Activated T-helper 1 cell treated with anti-CD3 and anti-CD28 coated beads, Interleukin-2, amount 50 U/mL, for 16 hours (primary cell): ENCODE measurements around the gene LRRC59.
"Not testable (repeated sequence)": the region's sequence is repeated elsewhere in the genome, so short reads cannot be mapped to it uniquely, and the experiment has no call there.

ENCODE experiments used
- DNase-seq, 2 donors: peaks; one replicate each; pipeline ENCODE4 v3.0.0-alpha.2; 2020; ENCODE audit warnings: low read depth in 1 of 2, low spot score in 1 of 2

Gene LRRC59

GRCh38 chr17:50424996-50425681 lies 27.8 kb upstream of the LRRC59 start:
- DNase-seq, result no peak

DNA sequence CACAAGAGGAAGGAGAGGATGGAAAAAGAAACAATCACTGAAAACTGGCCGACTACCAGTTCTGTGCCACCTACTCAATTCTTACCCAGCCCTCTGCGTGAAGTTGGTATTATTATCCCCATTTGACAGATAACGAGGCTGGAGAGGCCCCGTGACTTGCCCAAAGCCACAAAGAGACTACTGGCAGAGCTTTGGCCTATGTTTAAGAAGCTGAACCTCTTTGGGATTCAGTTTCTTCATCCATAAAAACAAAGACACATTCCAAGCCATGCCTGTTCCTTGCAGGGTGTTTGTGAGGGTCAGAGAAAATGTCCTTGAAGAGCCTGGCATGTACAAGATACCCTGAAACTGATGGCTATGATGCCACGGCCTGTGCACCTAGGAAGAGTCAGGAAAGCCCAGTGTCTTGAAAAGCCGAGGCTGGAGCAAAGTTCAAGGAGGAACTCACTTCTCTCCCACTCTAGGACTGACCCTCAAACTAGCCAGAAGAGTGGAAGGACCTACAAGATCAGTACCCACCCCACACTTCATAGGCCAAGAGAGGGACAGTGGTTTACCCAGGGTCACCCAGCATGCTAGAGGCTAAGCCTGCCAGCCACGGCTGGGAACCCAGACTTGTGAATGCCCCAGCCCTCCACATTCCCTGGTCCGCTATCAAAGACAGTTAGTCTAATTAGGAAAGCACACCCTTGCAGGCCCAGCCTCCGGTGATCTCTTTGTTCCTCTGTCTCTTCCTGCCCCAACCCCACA lies 27.1 kb upstream of the LRRC59 start:
- DNase-seq, result no peak

- DNase-seq, result no peak
Measured at GRCh38 chr17:50423553-50424159, 26.3 kb upstream of the LRRC59 start.

DNA sequence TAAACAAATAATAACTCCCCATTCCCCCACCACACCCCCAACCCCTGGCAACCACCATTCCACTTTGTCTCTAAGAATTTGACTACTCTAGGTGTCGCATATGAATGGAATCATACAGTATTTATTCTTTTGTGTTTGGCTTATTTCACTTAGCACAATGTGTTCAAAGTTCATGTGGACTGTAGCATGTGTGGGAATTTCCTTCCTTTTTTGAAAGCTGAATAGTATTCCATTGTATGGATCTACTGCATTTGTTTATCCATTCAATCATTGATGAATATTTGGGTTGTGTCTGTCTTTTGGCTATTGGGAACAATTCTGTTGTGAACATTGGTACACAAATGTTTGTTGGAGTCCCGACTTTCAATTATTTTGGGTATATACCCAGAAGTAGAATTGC lies 25.4 kb upstream of the LRRC59 start:
- DNase-seq, result no peak

- no peak for DNase-seq
Measured at GRCh38 chr17:50421308-50422051, 24.2 kb upstream of the LRRC59 start.

DNA sequence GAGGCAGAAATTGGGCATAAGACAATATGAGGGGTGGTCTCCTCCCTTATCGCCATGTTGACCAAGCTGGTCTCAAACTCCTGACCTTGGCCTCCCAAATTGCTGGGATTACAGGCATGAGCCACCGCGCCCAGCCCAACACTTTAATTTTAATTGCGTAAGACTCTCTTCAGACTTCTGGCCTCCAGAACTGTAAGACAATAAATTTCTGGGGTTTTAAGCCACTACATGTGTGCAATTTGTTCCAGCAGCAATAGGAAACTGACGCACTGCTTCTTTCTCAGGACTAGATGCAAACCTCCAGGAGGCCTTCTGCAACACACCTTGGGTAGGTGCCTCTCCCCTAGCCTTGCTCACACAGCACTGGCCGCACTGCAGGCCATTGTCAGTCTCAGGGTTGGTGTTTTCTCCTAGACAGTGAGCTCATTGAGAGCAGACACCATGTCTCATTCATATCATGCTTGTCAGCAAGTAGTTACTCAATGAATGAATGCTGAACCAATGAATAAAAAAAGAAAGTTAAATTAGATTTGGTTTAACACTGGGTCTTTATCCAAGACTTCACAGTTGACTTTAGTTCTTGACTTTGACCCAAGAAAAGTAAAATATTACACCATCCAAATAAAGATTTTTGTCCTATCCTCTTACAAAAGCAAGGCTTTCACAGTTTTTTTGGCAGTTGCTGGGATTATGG lies 23.2 kb upstream of the LRRC59 start:
- no peak for DNase-seq

GRCh38 chr17:50419577-50419976 lies 22.3 kb upstream of the LRRC59 start:
- not testable (repeated sequence) for DNase-seq

DNA sequence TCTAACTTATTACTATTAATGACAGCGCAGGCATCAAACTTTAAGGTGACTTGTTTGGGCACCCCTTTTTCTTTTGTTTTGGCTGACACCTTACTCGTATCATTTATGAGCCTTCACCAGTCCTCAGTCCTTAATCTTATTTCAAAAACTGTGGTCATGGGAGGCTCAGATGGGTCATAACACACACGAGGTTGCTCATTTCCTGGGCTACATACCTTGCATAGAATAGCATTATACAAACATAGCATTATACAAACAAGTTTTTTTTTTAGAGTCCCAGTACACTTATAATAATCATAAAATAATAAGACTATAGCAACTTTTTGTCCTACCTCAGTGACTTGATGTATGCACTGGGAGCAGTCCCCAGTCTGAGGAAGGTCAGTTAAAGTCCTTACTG lies 17.5 kb upstream of the LRRC59 start:
- no peak for DNase-seq

DNA sequence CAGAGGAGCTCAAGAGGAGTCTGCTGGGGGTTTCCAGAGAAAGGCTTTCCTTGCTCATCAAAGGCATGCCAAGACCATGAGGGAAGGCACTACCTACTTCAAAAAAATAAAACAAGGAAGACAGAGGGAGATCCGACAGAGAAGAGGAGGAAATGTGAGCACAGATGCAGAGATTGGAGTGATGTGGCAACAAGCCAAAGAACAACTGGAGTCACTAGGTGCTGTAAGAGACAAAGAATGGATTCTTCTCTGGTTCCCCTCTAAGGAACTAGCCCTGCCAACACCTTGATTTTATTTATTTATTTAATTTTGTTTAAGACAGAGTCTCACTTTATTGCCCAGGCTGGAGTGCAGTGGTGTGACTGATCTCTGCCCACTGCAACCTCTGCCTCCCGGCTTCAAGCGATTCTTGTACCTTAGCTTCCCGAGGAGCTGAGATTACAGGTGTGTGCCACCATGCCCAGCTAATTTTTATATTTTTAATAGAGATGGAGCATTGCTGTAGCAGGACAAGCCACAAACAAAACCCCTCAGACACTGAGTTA lies 14.9 kb upstream of the LRRC59 start:
- DNase-seq, result no peak

DNA sequence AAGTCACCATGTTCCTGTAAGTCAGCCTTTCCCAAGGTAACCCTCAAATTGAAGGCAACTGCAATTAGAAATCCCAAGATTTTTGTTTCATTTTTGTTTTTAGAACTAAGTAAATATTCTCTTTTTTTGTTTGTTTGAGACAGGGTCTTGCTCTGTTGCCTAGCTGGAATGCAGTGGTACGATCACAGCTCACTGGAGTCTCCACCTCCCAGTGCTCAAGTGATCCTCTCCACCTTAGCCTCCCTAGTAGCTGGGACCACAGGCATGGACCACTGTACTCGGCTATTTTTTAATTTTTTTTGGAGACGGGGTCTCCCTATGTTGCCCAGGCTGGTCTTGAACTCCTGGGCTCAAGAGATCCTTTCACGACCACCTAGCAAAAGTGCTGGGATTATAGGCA lies 10.6 kb upstream of the LRRC59 start:
- no peak for DNase-seq

DNA sequence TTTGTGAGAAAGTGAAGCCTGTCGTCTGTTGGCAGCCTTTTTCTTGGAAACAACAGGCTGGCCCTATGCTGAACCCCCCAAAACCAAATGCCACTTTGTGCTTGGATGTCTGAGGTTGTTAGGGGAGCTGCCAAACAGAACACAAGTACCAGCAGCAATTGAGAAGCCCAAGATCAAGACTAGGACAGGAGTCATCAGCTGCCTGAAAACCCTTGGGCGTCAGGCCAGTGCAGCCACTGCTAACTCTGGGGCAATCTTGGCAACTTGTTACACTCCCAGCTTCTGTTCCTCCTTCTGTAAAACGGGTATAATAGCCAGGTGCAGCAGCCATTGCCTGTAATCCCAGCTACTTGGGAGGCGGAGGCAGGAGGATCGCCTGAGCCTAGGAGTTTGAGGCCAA lies 9.3 kb upstream of the LRRC59 start:
- no peak for DNase-seq

GRCh38 chr17:50405351-50405750 lies 8.0 kb upstream of the LRRC59 start:
- DNase-seq, result not testable (repeated sequence)

DNA sequence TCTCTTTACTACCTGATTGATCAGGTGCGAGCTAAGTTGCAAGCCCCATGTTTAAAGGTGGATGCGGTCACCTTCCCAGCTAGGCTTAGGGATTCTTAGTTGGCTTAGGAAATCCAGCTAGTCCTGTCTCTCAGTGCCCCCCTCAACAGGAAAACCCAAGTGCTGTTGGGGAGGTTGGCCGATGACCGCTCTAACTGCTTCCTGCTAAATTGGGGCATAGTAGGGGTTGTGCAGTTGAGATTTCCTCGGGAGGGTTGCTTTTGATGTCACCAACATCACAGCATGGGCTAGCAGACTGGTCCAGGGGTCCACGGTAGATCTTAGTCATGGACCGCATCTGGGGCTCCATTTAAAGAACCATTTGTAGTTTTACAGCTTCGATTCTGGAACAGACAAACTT lies 2.3 kb upstream of the LRRC59 start:
- not testable (repeated sequence) for DNase-seq

GRCh38 chr17:50398672-50399071 lies 1.3 kb upstream of the LRRC59 start:
- DNase-seq, result not testable (repeated sequence)

DNA sequence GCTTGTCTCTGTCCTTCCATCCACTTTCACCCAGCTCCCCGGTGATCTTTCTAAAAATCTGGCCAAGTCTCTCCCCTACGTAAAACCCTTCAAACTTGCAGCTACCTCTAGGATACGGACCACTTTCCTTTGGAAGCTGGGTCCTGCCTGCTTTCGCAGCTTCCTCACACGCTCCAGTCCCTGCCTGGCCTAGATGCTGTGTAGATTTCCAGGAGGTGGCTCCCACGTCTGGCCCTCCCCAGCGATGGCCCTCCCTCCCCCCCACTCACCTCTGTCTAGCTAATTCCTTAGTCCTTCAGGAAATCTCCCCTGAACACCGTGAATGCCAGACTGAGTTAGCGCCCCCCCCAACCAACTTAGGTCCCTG lies 579 bp upstream of the LRRC59 start:
- DNase-seq, result no peak

DNA sequence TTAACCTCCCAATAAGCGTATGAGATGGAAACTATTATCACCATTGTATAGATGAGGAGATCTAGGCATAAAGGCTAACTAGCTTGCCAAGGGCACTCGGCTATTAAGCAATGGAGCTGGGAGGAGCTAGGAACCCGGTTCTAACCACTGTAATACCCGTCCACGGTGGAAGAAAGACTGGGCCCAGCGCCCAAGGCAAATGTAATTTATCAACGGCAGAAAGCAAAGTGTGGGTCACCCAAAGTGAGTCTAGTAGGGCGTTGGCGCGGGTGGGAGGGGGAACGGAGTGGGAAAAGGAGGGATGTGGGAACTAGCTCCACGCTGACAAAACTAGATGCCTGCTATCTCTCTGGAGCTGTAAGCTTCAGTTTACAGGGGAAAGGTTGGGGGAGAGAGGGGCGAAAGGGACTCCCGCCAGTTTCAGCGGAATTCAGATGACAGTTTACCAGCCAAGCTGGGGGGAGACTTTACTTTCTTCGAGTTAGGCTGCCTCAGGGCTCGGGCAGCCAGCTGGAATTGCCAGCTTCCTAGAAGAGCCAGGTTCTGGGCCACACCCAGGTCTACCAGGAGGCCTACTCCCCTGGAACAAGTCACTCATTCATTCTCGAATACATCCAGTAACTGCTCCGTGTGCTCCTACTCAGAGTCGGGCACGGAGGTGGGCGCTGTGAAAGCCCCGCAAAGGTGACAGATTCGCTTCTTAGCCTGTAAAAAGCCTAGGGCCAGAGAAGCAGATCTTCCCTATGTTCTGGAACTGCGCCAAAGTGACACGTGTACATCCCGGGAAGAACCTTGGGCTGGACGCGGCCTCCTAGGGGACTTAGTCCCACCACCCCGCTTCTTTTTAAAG lies 837 bp downstream of the LRRC59 start:
- DNase-seq, result no peak

GRCh38 chr17:50394711-50395110 lies 2.6 kb downstream of the LRRC59 start:
- DNase-seq, result no peak

- DNase-seq, result no peak
Measured at GRCh38 chr17:50393700-50394099, 3.6 kb downstream of the LRRC59 start.

DNA sequence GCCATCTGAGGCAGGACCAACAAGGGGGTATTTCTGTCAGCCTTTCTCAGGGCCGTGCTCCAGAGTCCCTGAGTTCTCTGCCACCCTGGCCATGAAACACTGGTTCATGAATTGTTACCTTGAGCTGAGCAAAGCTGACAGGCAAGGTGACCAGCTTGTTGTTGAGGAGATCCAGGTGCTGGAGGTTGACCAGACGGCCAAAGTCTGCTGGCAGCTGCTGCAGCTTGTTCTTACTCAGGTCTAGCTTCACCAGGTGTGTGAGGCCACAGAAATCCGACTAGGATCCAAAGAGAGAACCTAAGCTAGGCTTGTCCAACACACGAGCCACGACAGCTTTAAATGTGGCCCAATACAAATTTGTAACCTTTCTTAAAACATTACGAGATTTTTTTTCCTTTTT lies 4.7 kb downstream of the LRRC59 start:
- DNase-seq, result no peak

DNA sequence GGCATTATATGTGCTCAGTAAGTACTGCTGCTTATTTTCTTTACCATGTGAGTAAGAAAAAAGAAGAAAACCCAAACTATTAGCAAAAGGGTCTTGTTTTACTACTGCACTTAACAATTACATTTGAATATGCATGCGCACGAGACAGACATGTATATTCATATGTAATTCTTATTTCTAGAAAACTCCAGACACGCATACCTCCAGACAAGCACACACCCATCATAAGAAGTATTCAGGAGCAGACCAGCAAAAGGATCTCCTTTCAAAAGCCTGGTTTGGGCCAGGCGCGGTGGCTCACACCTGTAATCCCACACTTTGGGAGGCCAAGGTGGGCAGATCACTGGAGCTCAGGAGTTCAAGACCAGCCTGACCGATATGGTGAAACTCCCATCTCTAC lies 7.8 kb downstream of the LRRC59 start:
- no peak for DNase-seq
